GM18517 (cell line): ENCODE data around the gene CDK6.

Source experiments
- ATAC-seq: cut with Tn5 transposase; IDR thresholded peaks from one replicate; pipeline ENCODE4 v1.9.1; 2021; ENCODE audit warnings: mild to moderate bottlenecking, moderate library complexity; ENCODE audit not compliant: unreplicated experiment

The CDK6 gene

DNA sequence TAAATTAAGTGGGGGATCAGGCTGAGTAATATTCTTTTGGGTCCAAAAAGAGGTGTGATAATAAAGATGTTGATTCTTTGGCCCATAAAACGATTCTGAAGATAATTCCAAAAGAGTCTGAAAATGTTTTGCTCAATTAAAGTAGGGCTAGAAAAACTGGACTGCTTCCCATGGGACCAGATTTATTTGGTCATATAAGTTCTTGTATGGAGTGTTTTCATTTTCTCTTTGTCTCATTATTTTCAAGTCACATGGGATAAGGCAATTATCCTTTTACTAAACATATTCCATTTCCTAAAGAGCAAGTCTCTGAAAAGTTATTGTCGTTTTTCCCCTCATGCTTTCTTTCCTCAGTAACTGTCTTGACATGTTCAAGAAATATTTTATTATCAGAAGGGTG is 41.5 kb downstream of the CDK6 start:
- no peak for ATAC-seq

- no peak for ATAC-seq
Measured at GRCh38 chr7:92794391-92794790, 42.0 kb downstream of the CDK6 start.

GRCh38 chr7:92793656-92794205 is 42.6 kb downstream of the CDK6 start:
- ATAC-seq: no peak

DNA sequence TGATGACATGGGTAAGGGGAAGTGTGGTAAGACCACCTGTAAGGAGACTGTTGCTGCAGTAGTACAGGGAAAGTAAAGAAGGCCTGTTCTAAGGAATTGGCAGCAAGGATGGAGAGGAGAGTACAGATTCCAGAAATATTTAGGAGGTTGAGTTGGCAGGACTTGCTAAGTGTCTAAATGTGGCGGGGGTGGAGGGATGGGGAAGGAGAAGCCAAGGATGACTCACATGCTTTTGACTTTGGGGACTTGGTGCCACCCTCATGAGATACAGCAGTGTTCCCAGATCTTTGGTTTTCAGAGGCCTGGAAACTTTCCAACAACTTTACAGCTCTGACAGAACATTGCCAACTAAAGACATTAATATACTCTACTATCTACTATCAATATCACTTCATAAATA is 45.4 kb downstream of the CDK6 start:
- ATAC-seq: no peak

DNA sequence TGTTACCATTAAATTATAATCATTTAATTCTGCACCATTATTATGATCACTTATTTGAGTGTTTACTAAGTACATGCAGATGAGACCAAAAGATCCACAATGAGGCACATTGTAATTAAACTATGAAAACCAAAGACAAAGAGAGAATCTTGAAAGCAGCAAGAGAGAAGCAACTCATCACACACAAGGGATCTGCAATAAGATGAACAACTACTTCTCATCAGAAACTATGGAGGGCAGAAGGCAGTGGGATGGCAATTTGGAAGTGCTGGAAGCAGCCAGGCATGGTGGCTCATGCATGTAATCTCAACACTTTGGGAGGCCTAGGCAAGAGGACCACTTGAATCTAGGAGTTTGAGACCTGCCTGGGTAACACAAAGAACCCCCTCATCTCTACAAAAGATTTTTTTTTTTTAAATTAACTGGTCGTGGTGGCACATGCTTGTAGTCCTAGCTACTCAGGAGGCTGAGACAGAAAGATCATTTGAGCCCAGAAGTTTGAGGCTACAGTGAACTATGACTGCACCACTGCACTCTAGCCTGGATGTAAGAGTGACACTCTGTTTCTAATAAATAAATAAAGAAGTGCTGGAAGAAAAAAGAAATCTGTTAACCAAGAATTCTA is 47.7 kb downstream of the CDK6 start:
- no peak for ATAC-seq

DNA sequence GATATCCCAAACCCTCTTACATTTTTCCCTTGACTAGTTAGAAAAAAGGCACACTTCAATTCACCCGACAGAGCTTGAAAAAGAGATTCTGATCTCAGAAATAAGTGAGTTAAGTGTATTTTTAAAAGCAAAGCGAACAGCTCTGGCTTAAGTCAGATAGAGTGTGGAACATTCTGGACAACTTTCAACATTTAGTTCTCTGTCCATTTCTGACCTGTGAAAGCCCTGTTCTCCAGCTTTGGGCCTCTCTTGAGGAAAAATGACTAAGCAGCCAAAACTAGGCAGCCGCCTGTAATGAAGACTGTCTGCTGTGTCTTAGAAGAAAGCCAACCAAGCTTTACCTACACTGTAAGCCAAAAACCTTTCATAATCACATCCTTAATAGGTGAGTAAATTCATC is 50.5 kb downstream of the CDK6 start:
- no peak for ATAC-seq

DNA sequence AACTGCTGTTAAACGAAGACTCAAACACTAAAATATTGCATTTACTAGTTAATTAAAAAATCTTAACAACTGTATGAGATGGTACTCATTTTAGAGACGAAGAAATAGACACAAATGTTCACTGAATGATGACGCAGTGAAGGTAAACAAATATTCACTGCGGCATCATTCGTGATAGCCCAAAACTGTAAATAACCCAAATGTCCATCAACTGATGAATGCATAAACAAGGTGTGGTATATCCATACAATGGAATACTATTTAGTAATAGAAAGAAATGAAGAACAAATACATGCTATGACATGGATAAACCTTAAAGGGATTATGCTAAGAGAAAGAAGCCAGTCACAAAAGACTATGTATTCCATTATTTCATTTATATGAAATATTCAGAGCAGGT is 51.4 kb downstream of the CDK6 start:
- ATAC-seq: no peak

DNA sequence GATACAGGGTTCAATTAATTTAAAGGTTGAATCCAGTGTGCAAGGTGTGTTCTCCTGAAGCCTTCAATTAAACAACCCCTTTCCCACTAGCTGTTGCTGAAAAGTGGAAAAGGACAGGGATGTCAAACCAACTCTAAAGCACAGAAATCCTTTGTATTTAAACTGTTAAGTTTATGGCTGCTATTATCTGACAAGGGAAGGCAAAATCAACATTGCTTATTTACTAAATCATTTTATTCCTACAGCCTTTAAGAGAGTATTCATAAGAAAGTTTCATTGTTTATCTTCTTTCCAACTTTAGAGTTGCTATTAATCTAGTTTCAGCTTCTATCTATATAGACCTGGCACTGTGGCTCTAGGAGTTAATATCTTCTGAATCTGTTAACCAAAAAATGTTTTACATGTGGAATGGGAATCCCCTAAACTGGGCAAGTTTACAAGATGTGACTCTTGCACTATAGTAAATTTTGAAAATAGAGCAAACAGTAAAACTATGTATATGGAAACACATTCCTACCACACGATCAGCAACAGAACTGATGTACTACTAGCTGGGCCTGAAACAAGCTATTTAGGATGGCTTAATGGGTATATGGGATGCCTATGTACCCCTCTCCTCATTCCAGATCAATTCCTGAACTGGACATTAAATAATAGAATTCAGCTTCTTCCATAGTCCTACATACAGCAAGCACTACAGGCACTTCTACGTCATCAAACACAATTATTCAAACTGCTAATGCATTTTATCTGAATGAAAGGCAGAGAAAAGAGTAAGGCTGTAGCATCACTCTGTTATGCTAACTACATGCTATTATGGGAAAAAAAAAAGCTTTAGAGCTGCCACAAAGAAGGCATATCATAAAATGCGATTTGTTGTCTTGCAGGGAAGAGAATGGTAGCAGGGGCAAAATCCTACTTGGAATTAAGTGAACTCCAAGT is 52.8 kb downstream of the CDK6 start:
- ATAC-seq: no peak

GRCh38 chr7:92782855-92783254 is 53.5 kb downstream of the CDK6 start:
- ATAC-seq: no peak

DNA sequence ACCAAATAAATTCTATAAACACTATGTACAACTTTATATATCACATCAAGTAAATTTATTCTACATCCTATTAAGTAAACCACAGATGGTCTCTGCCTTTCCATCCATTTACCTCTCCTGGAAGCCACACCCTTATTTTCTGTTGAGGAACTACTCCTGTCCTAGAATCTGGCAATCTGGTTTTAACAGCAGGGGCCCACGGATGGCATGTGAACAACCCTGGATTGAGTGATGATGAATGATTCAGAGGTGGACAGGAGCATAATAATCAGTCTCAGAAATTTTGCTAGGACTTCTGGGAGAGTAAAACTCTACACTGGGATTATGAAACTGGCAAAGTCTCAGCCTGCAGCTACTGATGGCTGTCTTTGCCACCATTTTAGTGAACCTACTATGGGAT is 54.1 kb downstream of the CDK6 start:
- no peak for ATAC-seq

- no peak for ATAC-seq
Measured at GRCh38 chr7:92781117-92781720, 55.2 kb downstream of the CDK6 start.

DNA sequence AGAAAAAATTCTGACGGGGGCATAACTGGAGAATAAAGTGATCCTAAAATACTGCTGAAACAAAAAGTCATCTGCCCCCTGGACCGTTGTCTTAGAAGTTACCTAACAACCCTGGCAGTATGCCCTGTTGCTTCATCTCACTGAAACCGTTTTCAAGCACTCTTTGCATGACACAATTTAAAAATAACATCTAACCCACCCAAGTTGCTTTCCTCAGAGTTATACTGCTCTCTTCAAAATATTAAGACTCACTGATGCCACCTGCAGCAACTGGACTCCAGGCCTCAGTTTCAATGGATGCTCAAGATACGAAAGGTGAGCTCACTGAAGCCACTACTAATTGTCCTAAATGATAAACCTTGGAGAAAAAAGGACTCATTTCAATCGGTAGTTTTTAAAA is 57.4 kb downstream of the CDK6 start:
- peak; percentile 74 for ATAC-seq

DNA sequence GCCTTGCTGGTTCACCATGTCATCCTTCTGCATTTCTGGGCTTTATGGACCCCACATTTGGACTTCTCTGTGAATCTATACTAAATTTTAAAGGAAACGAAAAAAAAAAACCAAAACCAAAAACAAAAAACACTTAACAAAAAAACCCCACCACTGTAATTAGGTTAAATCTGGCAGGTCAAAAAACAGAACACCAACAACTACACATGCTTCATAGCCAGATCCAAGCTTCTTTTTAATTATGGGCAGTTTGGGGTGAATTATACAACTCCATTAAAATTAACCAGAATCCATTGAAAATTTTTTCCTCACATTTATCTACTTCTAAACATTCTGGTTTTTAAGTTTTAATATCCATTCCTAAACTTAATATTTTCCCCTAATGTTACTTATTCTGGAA is 58.4 kb downstream of the CDK6 start:
- ATAC-seq: no peak

- no peak for ATAC-seq
Measured at GRCh38 chr7:92773808-92774207, 62.6 kb downstream of the CDK6 start.

GRCh38 chr7:92769844-92770243 is 66.5 kb downstream of the CDK6 start:
- ATAC-seq: no peak

GRCh38 chr7:92769394-92769699 is 67.0 kb downstream of the CDK6 start:
- ATAC-seq: peak; percentile 14

DNA sequence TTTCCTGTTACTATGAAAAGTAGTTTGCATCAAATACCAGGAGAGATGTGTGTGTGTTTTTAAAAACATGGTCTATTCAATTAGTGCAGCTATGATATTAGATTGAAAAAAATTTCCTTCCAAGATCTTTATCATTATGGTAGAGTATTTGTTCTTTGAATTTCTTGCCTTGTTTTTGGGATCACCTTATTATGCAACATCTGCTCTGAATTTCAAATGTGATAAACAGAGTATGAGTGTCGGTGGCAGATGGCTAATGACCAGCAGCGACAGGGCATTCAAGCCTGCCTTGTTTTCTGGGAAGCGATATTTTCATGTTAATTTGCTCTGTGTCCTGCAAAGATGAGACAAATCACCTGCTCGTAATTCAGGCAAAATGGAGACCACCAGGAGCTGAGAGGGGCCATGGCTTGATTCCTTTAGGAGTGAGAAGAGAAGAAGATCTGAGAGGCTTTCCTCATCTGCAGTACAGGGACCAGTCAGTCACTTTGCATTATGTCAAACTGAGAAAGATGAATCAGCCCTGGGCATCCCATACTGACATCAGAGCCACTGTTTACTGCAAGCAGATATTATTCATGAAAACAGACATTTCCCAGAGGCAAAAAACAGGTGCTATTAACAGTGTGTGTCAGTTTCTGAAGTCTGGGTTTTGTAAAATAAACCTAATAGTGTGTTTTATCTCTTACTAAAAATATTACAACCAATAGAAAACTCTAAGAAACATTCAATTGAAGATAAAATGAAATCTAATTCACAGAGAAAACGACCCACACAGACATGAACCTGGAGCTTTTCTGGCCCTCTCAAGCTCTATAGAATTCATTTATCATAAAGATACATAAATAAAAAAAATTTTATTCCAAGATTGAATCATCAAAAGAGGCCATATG is 67.6 kb downstream of the CDK6 start:
- peak; percentile 83 for ATAC-seq

- ATAC-seq: no peak
Measured at GRCh38 chr7:92767437-92767836, 68.9 kb downstream of the CDK6 start.

GRCh38 chr7:92766461-92767003 is 69.8 kb downstream of the CDK6 start:
- ATAC-seq: no peak

DNA sequence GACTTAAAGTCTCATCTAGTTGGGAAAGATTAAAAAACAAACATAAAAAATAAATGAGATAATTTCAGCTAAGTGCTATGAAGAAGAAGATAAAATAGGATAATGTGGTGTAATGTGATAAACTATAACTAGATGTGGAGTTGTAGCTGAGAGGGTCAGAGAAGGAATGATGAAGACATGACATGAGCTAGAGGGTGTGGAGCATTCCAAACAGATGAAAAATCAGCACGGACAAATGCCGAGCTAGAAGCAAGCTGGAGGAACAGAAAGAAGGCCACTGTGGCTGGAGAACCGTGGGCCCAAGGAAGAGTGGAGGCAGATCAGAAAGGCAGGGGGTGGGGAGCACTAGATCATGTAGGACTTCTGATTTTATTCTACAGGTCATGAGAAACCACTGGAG is 70.6 kb downstream of the CDK6 start:
- no peak for ATAC-seq
